GM13977 (cell line): ENCODE measurements around the gene RNF32.
"Not testable (repeated sequence)": the region's sequence is repeated elsewhere in the genome, so short reads cannot be mapped to it uniquely, and the experiment has no call there.

Source experiments
- DNase-seq: peaks from one replicate; pipeline ENCODE4 v3.0.0; 2012; ENCODE audit warnings: low spot score
- CTCF ChIP-seq: IDR thresholded peaks from 2 replicates; pipeline ENCODE4 v1.5.1; 2012; ENCODE audit warnings: mild to moderate bottlenecking, control low read depth; ENCODE audit not compliant: insufficient read depth; ENCODE audit errors: extremely low read depth, missing control alignments
- in situ Hi-C: fragments of 300-500 bp; cut with MboI; formaldehyde crosslinking; loops from one replicate; pipeline ENCODE4 v1.12.0; 2022; ENCODE audit warnings: low sequenced_read_pairs, low pct_unique_long_range_greater_than_20kb, mixed read lengths, inconsistent platforms; ENCODE audit not compliant: unreplicated experiment

Gene RNF32

GRCh38 chr7:156642306-156643045 lies 1.9 kb downstream of the RNF32 start:
- DNase-seq = no peak
- no peak for TF ChIP-seq CTCF
- in situ Hi-C loops = loop anchor here (10.0 kb wide), 1 partner anchor 172 kb away; no protein-coding TSS in a partner anchor

DNA sequence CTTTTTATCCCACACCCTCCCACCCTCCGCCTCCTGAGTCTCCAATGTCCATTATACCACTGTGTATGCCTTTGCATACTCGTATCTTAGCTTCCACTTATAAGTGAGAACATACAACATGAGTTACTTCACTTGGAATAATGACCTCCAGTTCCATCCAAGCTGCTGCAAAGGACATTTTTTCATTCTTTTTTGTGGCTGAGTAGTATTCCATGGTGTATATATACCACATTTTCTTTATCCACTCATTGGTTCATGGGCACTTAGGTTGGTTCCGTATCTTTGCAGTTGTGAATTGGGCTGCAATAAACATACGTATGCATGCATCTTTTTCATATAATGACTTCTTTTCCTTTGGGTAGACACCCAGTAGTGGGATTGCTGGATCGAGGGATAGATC lies 6.8 kb downstream of the RNF32 start:
- in situ Hi-C loops = loop anchor here (10.0 kb wide), 1 partner anchor 167 kb away; no protein-coding TSS in a partner anchor
- not testable (repeated sequence) for DNase-seq

GRCh38 chr7:156650042-156650441 lies 9.5 kb downstream of the RNF32 start:
- TF ChIP-seq CTCF = peak; percentile 65
- no peak for DNase-seq
- in situ Hi-C loops = no loop called here

- in situ Hi-C loops = no loop called here
- no peak for DNase-seq
- TF ChIP-seq CTCF = no peak
These were observed 10.9 kb downstream of the RNF32 start for GRCh38 chr7:156651474-156651873.

DNA sequence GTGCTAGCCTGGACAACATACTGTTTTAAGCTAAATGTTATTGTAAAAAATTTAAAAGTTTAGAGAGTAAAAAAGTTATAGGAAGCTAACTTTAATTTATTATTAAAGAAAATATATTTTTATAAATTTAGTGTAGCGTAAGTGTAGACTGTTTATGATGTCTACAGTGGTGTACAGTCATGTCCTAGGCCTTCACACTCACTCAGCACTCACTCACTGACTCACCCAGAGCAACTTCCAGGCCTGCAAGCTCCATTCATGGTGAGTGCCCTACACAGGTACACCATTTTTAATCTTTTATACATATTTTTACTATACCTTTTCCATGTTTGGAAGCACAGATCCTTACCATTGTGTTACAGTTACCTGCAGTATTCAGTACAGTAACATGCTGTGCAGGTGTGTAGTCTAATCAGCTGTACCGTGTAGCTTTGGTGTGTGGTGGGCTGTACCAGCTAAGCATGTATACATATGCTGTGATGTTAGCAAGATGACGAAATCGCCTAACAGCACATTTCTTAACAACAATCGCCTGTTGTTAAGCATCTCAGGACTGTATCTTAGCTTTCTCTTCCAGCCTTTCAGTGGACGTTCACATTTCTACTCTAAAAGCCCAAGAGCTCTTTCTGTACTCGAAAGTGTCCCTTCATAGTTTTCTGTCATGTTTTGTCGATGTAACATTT lies 12.5 kb downstream of the RNF32 start:
- no peak for TF ChIP-seq CTCF
- no peak for DNase-seq
- in situ Hi-C loops = no loop called here

GRCh38 chr7:156654511-156655234 lies 14.1 kb downstream of the RNF32 start:
- no peak for DNase-seq
- TF ChIP-seq CTCF = no peak
- in situ Hi-C loops = no loop called here

- no peak for TF ChIP-seq CTCF
- no peak for DNase-seq
- in situ Hi-C loops = no loop called here
These were observed 14.7 kb downstream of the RNF32 start for GRCh38 chr7:156655251-156655650.
